22Rv1 (cell line): ENCODE data around the gene DNTT.

ENCODE experiments used
- CTCF ChIP-seq: fragments of 450-650 bp; IDR thresholded peaks from 2 replicates; pipeline ENCODE4 v1.5.1; 2017; ENCODE audit warnings: mild to moderate bottlenecking
- ZFX ChIP-seq: fragments of 450-650 bp; IDR thresholded peaks from 2 replicates; pipeline ENCODE4 v1.6.1; 2017; ENCODE audit warnings: antibody characterized with exemption, borderline replicate concordance

DNA sequence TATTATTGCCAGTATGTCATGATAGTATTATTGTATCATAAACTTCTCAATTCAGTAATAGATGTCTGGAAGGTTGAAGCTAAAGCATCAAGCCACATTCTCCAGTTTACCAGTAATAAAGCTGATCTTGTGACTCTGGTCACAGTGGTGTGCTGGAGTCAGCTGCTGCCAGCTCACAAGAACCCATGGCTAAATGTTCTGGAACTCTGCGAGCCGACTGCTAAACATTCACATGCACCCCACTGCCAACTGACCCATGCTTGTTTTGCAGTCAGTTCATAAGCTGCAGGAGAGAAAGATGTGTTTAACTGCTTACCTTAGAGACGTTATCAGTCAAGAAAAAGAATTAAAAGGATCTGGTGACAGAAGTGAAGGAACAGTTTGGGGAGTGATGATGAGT lies 5.9 kb upstream of the DNTT start:
- TF ChIP-seq CTCF (no peak), ZFX (no peak)
